ENCODE results near the gene PRKG1. TPM values are rescaled to one million over a fixed set of nuclear protein-coding genes. Genes with fewer than 3 reads are reported as not detected.
A peak's percentile ranks its signal among the peaks of the same experiment; 100 is the strongest.

PRKG1 gene
- total and polyA plus RNA-seq, 2 donors (not counting 1 experiment from before 2014, with no cell fraction given): 45.8 to 71.8 TPM

DNA sequence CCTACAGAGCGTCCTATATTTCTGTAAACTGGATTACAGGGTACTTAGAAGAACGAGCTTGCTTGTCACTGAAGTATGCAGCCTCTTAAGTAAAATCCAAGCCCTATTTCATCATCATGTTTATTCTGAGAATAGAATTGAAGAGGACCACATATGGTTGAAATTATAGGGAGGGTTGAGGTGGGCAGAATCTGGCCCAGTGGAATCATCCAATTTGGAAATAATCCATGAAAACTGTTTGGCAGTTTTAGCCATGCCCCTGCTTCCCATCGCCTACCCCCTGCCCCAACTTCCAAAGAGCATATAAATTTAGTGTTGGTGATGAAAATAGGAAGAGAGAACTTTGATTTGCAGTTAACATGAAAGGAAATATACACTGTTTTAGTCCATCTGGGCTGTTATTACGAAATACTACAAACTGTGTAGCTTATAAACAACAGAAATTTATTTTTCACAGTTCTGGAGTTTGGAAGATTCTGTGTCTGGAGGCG is 150.4 kb downstream of the PRKG1 start:
- peak overlapping the region; percentile 97 for H3K4me2 ChIP-seq (ENCODE audit: extremely low read depth, insufficient read depth, low read length)
- H2AFZ ChIP-seq (ENCODE audit: low read length): no peak overlapping the region
- H3K9ac ChIP-seq (ENCODE audit: insufficient read depth, low read length): no peak overlapping the region

DNA sequence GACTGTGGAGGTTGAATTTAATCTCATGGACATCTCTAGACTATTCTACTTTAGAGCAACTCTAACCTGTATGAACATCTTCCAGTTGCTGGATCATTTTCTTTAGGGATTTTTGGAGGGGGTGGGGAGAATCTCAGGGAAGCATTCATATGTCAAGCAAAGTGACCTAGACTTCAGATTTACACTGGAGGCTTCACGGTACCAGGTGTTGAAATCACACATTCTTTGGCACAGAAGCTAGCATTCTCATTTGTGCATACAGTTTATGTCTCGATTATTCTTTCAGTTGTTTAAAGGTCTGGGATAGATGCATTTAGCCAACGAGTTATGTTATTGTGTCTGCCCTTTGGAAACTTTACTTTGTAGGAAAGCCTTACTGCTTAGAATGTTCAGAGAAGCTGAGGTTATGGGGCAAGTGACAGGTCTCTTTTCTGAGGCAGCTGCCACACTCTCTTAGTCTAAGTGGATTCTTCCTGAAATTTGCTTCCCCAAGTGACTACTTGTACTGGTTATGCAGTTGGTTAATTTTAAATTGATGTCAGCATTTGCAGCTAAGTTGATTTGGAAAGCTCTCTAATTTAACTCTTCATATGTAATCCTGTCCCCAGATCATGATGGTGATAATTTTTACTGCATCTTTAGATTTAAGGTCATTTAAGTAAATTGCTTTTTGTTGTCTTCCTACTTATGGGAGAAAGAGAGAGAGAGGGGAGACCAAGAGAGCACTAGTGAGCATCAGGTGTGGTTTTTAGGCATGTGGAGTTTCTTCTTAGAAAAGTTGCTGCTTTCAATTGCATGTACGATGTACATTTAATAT is 153.8 kb downstream of the PRKG1 start:
- peaks cover 2% of the 10 kb centered on the region for H3K79me2 ChIP-seq (ENCODE audit: control insufficient read depth, insufficient read depth, low read length)
- no peak for TF ChIP-seq EZH2 (IDR thresholded peaks at IDR 0.05; ENCODE audit: low read length, missing control alignments)
- TF ChIP-seq, protein P1, sequence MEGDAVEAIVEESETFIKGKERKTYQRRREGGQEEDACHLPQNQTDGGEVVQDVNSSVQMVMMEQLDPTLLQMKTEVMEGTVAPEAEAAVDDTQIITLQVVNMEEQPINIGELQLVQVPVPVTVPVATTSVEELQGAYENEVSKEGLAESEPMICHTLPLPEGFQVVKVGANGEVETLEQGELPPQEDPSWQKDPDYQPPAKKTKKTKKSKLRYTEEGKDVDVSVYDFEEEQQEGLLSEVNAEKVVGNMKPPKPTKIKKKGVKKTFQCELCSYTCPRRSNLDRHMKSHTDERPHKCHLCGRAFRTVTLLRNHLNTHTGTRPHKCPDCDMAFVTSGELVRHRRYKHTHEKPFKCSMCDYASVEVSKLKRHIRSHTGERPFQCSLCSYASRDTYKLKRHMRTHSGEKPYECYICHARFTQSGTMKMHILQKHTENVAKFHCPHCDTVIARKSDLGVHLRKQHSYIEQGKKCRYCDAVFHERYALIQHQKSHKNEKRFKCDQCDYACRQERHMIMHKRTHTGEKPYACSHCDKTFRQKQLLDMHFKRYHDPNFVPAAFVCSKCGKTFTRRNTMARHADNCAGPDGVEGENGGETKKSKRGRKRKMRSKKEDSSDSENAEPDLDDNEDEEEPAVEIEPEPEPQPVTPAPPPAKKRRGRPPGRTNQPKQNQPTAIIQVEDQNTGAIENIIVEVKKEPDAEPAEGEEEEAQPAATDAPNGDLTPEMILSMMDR (conservative IDR thresholded peaks at IDR 0.05 in 1 of 2, IDR thresholded peaks at IDR 0.05 in 1 of 2; ENCODE audit: low read depth in 1 of 2, low read length in 2 of 2): no peak
- no peak overlapping the region for H3K4me2 ChIP-seq (ENCODE audit: extremely low read depth, insufficient read depth, low read length)
- no peaks in the 10 kb centered on the region for H4K20me1 ChIP-seq (ENCODE audit: control insufficient read depth, extremely low read depth, insufficient read depth, low read length)
- H2AFZ ChIP-seq (ENCODE audit: low read length): no peak overlapping the region
- H3K4me1 ChIP-seq (ENCODE audit: control insufficient read depth, extremely low read depth, insufficient read depth, low read length): peaks cover 6% of the 10 kb centered on the region
- DNase-seq (ENCODE audit: low read depth in 2 of 2): no peak
- H3K27me3 ChIP-seq (ENCODE audit: control insufficient read depth, insufficient read depth, low read length): no peaks in the 10 kb centered on the region
- no peak overlapping the region for H3K4me3 ChIP-seq (replicated peaks in 1 of 4; ENCODE audit: control extremely low read depth in 1 of 4, insufficient read depth in 1 of 4, low read depth in 3 of 4, low read length in 4 of 4)
- H3K9me3 ChIP-seq (ENCODE audit: control insufficient read depth, insufficient read depth, low read depth, low read length): no peaks in the 10 kb centered on the region
- H3K27ac ChIP-seq (ENCODE audit: insufficient read depth, low read length): no peak overlapping the region
- H3K36me3 ChIP-seq (ENCODE audit: control insufficient read depth, insufficient read depth, low read length): no peaks in the 10 kb centered on the region
- H3K9ac ChIP-seq (ENCODE audit: insufficient read depth, low read length): no peak overlapping the region

More for the DNA sequence above, 150.4 kb downstream of the PRKG1 start:
- Histone ChIP-seq H3K9me3 (ENCODE audit: control insufficient read depth, insufficient read depth, low read depth, low read length) (no peaks in the 10 kb centered on the region), H3K36me3 (ENCODE audit: control insufficient read depth, insufficient read depth, low read length) (no peaks in the 10 kb centered on the region), H3K4me1 (ENCODE audit: control insufficient read depth, extremely low read depth, insufficient read depth, low read length) (peaks cover 6% of the 10 kb centered on the region), H3K27me3 (ENCODE audit: control insufficient read depth, insufficient read depth, low read length) (no peaks in the 10 kb centered on the region), H3K4me3 (replicated peaks in 1 of 4; ENCODE audit: control extremely low read depth in 1 of 4, insufficient read depth in 1 of 4, low read depth in 3 of 4, low read length in 4 of 4) (peak overlapping the region in 3 of 4 experiments; percentile 17 to 44 (median 24)), H3K79me2 (ENCODE audit: control insufficient read depth, insufficient read depth, low read length) (peaks cover 4% of the 10 kb centered on the region), H3K27ac (ENCODE audit: insufficient read depth, low read length) (peak overlapping the region; percentile 57), H4K20me1 (ENCODE audit: control insufficient read depth, extremely low read depth, insufficient read depth, low read length) (no peaks in the 10 kb centered on the region)
- peak; percentile 42 to 94 for DNase-seq (ENCODE audit: low read depth in 2 of 2)
- TF ChIP-seq, protein P1 (conservative IDR thresholded peaks at IDR 0.05 in 1 of 2, IDR thresholded peaks at IDR 0.05 in 1 of 2; ENCODE audit: low read depth in 1 of 2, low read length in 2 of 2): no peak
- no peak for TF ChIP-seq EZH2 (IDR thresholded peaks at IDR 0.05; ENCODE audit: low read length, missing control alignments)

DNA sequence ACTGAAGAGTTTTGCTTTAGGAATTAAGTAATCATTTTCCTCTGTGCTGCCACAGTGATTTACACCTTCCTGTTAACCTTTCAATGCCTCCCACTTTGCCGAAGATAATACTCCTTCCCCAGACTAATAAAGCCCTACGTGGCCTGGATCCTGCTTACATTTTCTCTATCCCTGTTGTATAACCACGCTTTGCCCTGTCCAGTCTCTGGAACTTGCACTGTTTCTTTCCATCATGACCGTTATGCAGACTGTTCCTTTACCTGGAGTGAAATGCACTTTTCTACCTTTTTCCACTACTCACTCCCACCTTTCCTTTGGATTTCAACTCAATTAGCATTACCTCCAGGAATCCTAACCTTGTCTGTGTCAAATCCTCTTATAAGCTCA is 154.4 kb downstream of the PRKG1 start:
- no peaks in the 10 kb centered on the region for H4K20me1 ChIP-seq (ENCODE audit: control insufficient read depth, extremely low read depth, insufficient read depth, low read length)
- no peaks in the 10 kb centered on the region for H3K9me3 ChIP-seq (ENCODE audit: control insufficient read depth, insufficient read depth, low read depth, low read length)
- H2AFZ ChIP-seq (ENCODE audit: low read length): no peak overlapping the region
- H3K79me2 ChIP-seq (ENCODE audit: control insufficient read depth, insufficient read depth, low read length): peaks cover 2% of the 10 kb centered on the region
- no peak for TF ChIP-seq EZH2 (IDR thresholded peaks at IDR 0.05; ENCODE audit: low read length, missing control alignments)
- TF ChIP-seq, protein P1 (conservative IDR thresholded peaks at IDR 0.05 in 1 of 2, IDR thresholded peaks at IDR 0.05 in 1 of 2; ENCODE audit: low read depth in 1 of 2, low read length in 2 of 2): no peak
- H3K4me2 ChIP-seq (ENCODE audit: extremely low read depth, insufficient read depth, low read length): no peak overlapping the region
- DNase-seq (ENCODE audit: low read depth in 2 of 2): no peak
- H3K9ac ChIP-seq (ENCODE audit: insufficient read depth, low read length): no peak overlapping the region
- H3K27me3 ChIP-seq (ENCODE audit: control insufficient read depth, insufficient read depth, low read length): no peaks in the 10 kb centered on the region
- no peak overlapping the region for H3K27ac ChIP-seq (ENCODE audit: insufficient read depth, low read length)
- no peaks in the 10 kb centered on the region for H3K36me3 ChIP-seq (ENCODE audit: control insufficient read depth, insufficient read depth, low read length)
- H3K4me1 ChIP-seq (ENCODE audit: control insufficient read depth, extremely low read depth, insufficient read depth, low read length): peaks cover 6% of the 10 kb centered on the region
- H3K4me3 ChIP-seq (replicated peaks in 1 of 4; ENCODE audit: control extremely low read depth in 1 of 4, insufficient read depth in 1 of 4, low read depth in 3 of 4, low read length in 4 of 4): no peak overlapping the region
